Stimulated activated CD4-positive, alpha-beta T cell treated with anti-CD3 and anti-CD28 coated beads, Interleukin-1b, Interleukin-23, amount 100 ng/mL, for 4 hours (primary cell): ENCODE data around the gene ERVW-1.

Experiments used
- DNase-seq, 2 donors: peaks; one replicate each; pipeline ENCODE4 v3.0.0-alpha.2; 2020; ENCODE audit warnings: low read depth in 2 of 2

Gene ERVW-1

DNA sequence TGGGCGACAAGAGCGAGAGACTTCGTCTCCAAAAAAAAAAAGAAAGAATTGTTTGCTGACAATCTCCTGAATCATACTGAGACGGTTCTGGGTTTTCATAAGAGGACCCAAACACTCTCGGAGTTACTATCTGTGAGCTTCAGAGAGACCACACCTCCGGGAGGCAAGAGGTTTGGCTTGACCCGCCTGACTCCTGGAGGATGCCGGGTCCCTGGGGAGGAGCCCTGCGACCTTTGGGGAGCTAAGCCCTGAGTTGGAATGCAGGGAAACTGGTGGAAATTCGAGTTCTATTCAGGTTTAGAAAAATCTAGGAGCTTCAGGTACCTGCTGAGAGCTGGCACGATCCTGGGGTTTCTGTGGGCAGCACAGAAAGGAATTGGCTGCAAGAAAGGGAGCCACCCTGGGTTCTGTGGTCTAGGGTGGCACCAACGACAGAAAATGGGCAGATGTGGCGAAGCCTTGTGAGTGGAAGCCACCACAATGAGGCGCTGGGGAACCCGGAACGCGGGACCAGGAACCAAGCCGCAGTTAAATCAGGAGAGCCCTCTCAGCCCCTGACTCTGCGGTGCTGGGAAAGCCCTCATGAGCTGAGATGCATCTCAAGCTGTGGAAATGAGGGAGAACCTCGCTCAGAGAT lies 52.3 kb downstream of the ERVW-1 start:
- DNase-seq, result no peak

DNA sequence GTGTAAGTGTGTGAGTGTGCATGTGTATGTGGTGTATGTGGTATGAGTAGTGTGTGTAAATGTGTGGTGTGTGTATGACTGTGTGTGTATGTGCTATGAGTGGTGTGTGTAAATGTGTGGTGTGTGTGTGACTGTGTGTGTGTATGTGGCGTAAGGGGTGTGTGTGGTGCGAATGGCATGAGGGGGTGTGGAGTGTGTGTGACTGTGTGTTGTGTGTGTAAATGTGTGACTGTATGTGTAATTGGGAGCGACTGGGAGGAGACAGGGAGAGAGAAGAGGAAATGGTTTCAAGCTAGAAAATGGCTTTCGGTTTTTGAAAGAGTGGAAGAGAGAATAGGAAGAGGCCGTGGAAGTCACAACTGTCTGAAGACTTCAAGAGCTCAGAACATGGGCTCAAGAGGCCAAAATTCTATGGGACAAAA lies 54.0 kb downstream of the ERVW-1 start:
- DNase-seq, result no peak

DNA sequence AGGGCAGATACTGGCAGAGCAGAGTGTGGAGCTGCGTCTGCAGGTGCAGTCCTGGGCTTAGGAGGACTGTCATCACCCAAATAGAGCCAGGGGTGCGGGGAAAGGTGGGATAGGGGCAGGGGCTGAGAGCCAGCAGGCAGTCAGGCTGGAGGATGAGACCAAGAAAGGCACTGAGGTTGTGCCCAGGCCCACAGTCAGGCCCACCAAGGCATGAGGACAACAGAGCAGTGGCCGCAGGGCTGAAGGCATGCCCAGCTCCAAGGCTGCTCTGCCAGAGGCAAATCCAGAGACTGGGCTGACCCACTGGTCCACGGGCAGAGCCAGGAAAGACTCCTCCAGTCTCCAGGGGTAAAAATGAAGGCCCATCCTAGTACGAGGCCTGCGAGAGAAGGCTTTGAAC lies 54.8 kb downstream of the ERVW-1 start:
- no peak for DNase-seq

DNA sequence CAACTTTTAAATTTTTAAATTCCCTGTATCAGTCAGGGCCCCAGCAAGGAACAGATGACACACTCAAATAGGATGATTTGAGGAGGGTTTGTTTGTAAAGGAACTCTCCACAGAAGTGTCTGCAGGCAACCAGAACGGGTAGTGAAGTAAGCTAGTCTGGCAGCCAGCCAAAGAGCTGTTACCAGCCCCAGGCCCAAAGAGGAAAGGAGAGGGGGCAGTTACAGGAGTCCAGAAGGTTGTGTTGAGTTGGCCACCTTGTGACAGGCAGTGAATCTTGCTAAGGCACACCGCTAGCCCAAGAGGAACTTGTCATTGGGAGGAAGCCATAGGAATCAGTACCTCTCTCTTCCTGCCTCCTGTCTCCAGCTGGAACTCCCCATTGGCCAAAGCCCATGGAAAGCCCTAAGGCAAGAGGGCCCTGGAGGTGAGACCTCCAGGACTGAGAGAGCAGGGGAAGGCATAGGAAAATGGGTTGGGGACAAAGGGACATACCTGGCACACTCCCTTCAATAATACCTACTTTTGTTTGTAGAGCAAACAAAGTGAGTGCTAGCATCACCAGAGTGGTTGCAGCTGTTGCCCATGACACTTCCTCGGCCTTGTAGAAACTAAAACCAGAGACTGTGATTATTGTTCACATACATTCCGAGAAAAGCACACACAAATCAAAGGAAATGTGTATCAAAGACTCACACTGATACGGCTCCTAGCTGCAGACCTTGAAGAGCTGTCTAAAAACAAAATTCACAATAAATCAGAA lies 55.9 kb downstream of the ERVW-1 start:
- DNase-seq, result no peak
